Activated T-cell treated with anti-CD3 and anti-CD28 coated beads for 1 hour (primary cell): ENCODE results near the gene HHLA2.
"Not testable (repeated sequence)": the region's sequence is repeated elsewhere in the genome, so short reads cannot be mapped to it uniquely, and the experiment has no call there.

Source experiments
- DNase-seq: peaks from one replicate; pipeline ENCODE4 v3.0.0-alpha.2; 2020; ENCODE audit warnings: low read depth

The HHLA2 gene

GRCh38 chr3:108296239-108296638, at the start of gene HHLA2:
Gene HHLA2 (plus strand): TSS chr3:108296548. CDS start chr3:108351814, 55,266 bp downstream.
- DNase-seq: no peak

GRCh38 chr3:108250626-108251025, 45.7 kb upstream of the HHLA2 start:
- no peak for DNase-seq

GRCh38 chr3:108251265-108251664, 45.1 kb upstream of the HHLA2 start:
- DNase-seq: no peak

- no peak for DNase-seq
Observed at GRCh38 chr3:108251844-108252243, 44.5 kb upstream of the HHLA2 start.

GRCh38 chr3:108255131-108255530, 41.2 kb upstream of the HHLA2 start:
- no peak for DNase-seq

GRCh38 chr3:108264534-108265298, 31.6 kb upstream of the HHLA2 start:
- not testable (repeated sequence) for DNase-seq

- not testable (repeated sequence) for DNase-seq
Observed at GRCh38 chr3:108268235-108268634, 28.1 kb upstream of the HHLA2 start.

GRCh38 chr3:108271626-108272025, 24.7 kb upstream of the HHLA2 start:
- no peak for DNase-seq

- DNase-seq: not testable (repeated sequence)
Observed at GRCh38 chr3:108279066-108279465, 17.3 kb upstream of the HHLA2 start.

GRCh38 chr3:108280476-108280875, 15.9 kb upstream of the HHLA2 start:
- no peak for DNase-seq

- DNase-seq: no peak
Observed at GRCh38 chr3:108281670-108282069, 14.7 kb upstream of the HHLA2 start.

GRCh38 chr3:108283006-108283405, 13.3 kb upstream of the HHLA2 start:
- no peak for DNase-seq

- DNase-seq: no peak
Observed at GRCh38 chr3:108283989-108284388, 12.4 kb upstream of the HHLA2 start.

GRCh38 chr3:108285176-108285575, 11.2 kb upstream of the HHLA2 start:
- no peak for DNase-seq

GRCh38 chr3:108287146-108287545, 9.2 kb upstream of the HHLA2 start:
- DNase-seq: no peak

GRCh38 chr3:108288193-108288592, 8.2 kb upstream of the HHLA2 start:
- not testable (repeated sequence) for DNase-seq

GRCh38 chr3:108289159-108289558, 7.2 kb upstream of the HHLA2 start:
- DNase-seq: no peak

- DNase-seq: no peak
Observed at GRCh38 chr3:108292450-108292849, 3.9 kb upstream of the HHLA2 start.

- no peak for DNase-seq
Observed at GRCh38 chr3:108292905-108293328, 3.4 kb upstream of the HHLA2 start.

GRCh38 chr3:108293858-108294257, 2.5 kb upstream of the HHLA2 start:
- no peak for DNase-seq

GRCh38 chr3:108295421-108296175, 750 bp upstream of the HHLA2 start:
- no peak for DNase-seq

GRCh38 chr3:108297647-108298046, 1.3 kb downstream of the HHLA2 start:
- no peak for DNase-seq

- DNase-seq: no peak
Observed at GRCh38 chr3:108298056-108298455, 1.7 kb downstream of the HHLA2 start.
